GM12878 (cell line): ENCODE data around the gene HS3ST5. TPM values are rescaled to one million over a fixed set of nuclear protein-coding genes. Genes with fewer than 3 reads are reported as not detected.

Source experiments
- ATAC-seq: fragments of 200-7000 bp; cut with Tn5 transposase; 3 replicates; pipeline ENCODE4 v1.9.1; 2020; ENCODE audit warnings: mild to moderate bottlenecking, moderate library complexity
- BruUV-seq: library from RNA; stranded (reverse); fragments of 400-500 nt; replicated peaks from 2 replicates; lab custom pipeline; 2021; lab: Mats Ljungman, UMichigan
- CTCF ChIA-PET: fragments of 300-600 bp; sonication (Branson Sonifier 250); formaldehyde crosslinking; extraction: SDS; loops from one replicate; lab custom pipeline; 2021; ENCODE audit warnings: inconsistent platforms; lab: Yijun Ruan, JAX
- POLR2A ChIA-PET: fragments of 350-600 bp; formaldehyde crosslinking; extraction: SDS; loops from one replicate; lab custom pipeline; 2021; ENCODE audit warnings: inconsistent platforms; lab: Charles Lee
- RAD21 ChIA-PET: fragments of 300-600 bp; sonication (Branson Sonifier 250); formaldehyde crosslinking; loops from one replicate; lab custom pipeline; 2023; ENCODE audit warnings: antibody characterized with exemption; ENCODE audit not compliant: unreplicated experiment; lab: Charles Lee
- SMC1A ChIA-PET: fragments of 300-600 bp; sonication (Branson Sonifier 250); formaldehyde crosslinking; loops from one replicate; lab custom pipeline; 2023; ENCODE audit not compliant: unreplicated experiment, uncharacterized antibody; lab: Charles Lee
- DNase-seq: peaks from one replicate; pipeline ENCODE4 v3.0.0-alpha.2; 2011; ENCODE audit warnings: low read depth, low spot score
- FAIRE-seq: peaks from 3 replicates; lab custom pipeline; 2011; peaks lifted over from hg19 to GRCh38; lab: Jason Lieb, UNC
- H2AFZ ChIP-seq: 2 replicates; pipeline ENCODE4 v1.6.0; 2011; ENCODE audit warnings: low read depth, low read length, control low read depth; ENCODE audit not compliant: control insufficient read depth
- H3K27ac ChIP-seq: 2 replicates; pipeline ENCODE4 v1.5.1; 2011; ENCODE audit warnings: control low read depth; ENCODE audit not compliant: control insufficient read depth, insufficient read depth
- H3K27me3 ChIP-seq, 2 experiments: replicated peaks in 1 of 2; 2 replicates each; pipeline versions ENCODE4 v1.6.0 to v1.6.1; 2011; ENCODE audit warnings: low read length in 1 of 2; ENCODE audit not compliant: control insufficient read depth in 2 of 2, insufficient read depth in 2 of 2
- H3K36me3 ChIP-seq, 2 experiments: 2 replicates each; pipeline ENCODE4 v1.5.1; 2011; ENCODE audit warnings: low read length in 1 of 2; ENCODE audit not compliant: control insufficient read depth in 2 of 2, insufficient read depth in 2 of 2
- H3K4me1 ChIP-seq: 2 replicates; pipeline ENCODE4 v1.6.1; 2011; ENCODE audit warnings: mild to moderate bottlenecking, low read length, moderate library complexity, mixed read lengths; ENCODE audit not compliant: control insufficient read depth, insufficient read depth
- H3K4me2 ChIP-seq: 2 replicates; pipeline ENCODE4 v1.6.0; 2011; ENCODE audit warnings: control low read depth; ENCODE audit not compliant: control insufficient read depth, insufficient read depth
- H3K4me3 ChIP-seq: fragments of 200-600 bp; sonication (generic); 2 replicates; pipeline ENCODE4 v1.5.1; 2016
- H3K79me2 ChIP-seq: 2 replicates; pipeline ENCODE4 v1.6.0; 2011; ENCODE audit warnings: low read length; ENCODE audit not compliant: control insufficient read depth, insufficient read depth
- H3K9ac ChIP-seq: 2 replicates; pipeline ENCODE4 v1.8.0; 2011; ENCODE audit warnings: low read length, control low read depth, mixed read lengths; ENCODE audit not compliant: control insufficient read depth, insufficient read depth
- H3K9me3 ChIP-seq: replicated peaks from 3 replicates; pipeline ENCODE4 v1.5.1; 2011; ENCODE audit warnings: mild to moderate bottlenecking, low read length; ENCODE audit not compliant: control insufficient read depth, insufficient read depth
- H4K20me1 ChIP-seq: 2 replicates; pipeline ENCODE4 v1.6.0; 2011; ENCODE audit not compliant: control insufficient read depth, insufficient read depth
- ASH2L ChIP-seq: fragments of 300-600, 200-600 bp; sonication (generic); IDR thresholded peaks from 2 replicates; pipeline ENCODE4 v1.6.1; 2017; ENCODE audit warnings: low read depth, mild to moderate bottlenecking, borderline replicate concordance
- BACH1 ChIP-seq: fragments of 450-650 bp; IDR thresholded peaks from 2 replicates; pipeline ENCODE4 v1.6.1; 2017; ENCODE audit warnings: mild to moderate bottlenecking, borderline replicate concordance
- BRCA1 ChIP-seq: IDR thresholded peaks from 2 replicates; pipeline ENCODE4 v1.6.1; 2011; ENCODE audit warnings: low read depth, low read length, improper control_type of control experiment
- CBX5 ChIP-seq: sonication (generic); IDR thresholded peaks from 2 replicates; pipeline ENCODE4 v1.6.1; 2016; ENCODE audit warnings: low read depth, moderate library complexity, mild to moderate bottlenecking, inconsistent platforms
- FOXK2 ChIP-seq: fragments of 450-650 bp; IDR thresholded peaks from 2 replicates; pipeline ENCODE4 v1.6.1; 2017; ENCODE audit warnings: mild to moderate bottlenecking, moderate library complexity
- GABPA ChIP-seq: IDR thresholded peaks from 2 replicates; pipeline ENCODE4 v1.6.1; 2014; ENCODE audit warnings: antibody characterized with exemption, low read depth, mild to moderate bottlenecking, inconsistent platforms
- NR2C1 ChIP-seq: fragments of 450-650 bp; IDR thresholded peaks from 2 replicates; pipeline ENCODE4 v1.6.1; 2017; ENCODE audit warnings: antibody characterized with exemption, mild to moderate bottlenecking, moderate library complexity
- POLR2AphosphoS2 ChIP-seq: IDR thresholded peaks from 2 replicates; pipeline ENCODE4 v1.6.1; 2011; ENCODE audit warnings: low read depth, mild to moderate bottlenecking, low read length, improper control_type of control experiment, moderate library complexity
- RAD51 ChIP-seq: fragments of 450-650 bp; IDR thresholded peaks from 2 replicates; pipeline ENCODE4 v1.6.1; 2016; ENCODE audit warnings: moderate library complexity, mild to moderate bottlenecking, inconsistent platforms
- REST ChIP-seq: IDR thresholded peaks from 2 replicates; pipeline ENCODE4 v1.6.1; 2012; ENCODE audit warnings: mild to moderate bottlenecking, low read depth, low read length
- RUNX3 ChIP-seq: IDR thresholded peaks from 2 replicates; pipeline ENCODE4 v1.6.1; 2012; ENCODE audit warnings: low read length, inconsistent platforms
- SIN3A ChIP-seq: IDR thresholded peaks from 2 replicates; pipeline ENCODE4 v1.6.1; 2012; ENCODE audit warnings: low read depth, low read length, improper control_type of control experiment
- SMAD5 ChIP-seq: IDR thresholded peaks from 2 replicates; pipeline ENCODE4 v1.6.1; 2016; ENCODE audit warnings: antibody characterized with exemption, low read depth
- SPI1 ChIP-seq: IDR thresholded peaks from 2 replicates; pipeline ENCODE4 v1.6.1; 2011; ENCODE audit warnings: low read depth, mild to moderate bottlenecking, low read length, moderate library complexity, borderline replicate concordance; ENCODE audit not compliant: insufficient read depth
- WRNIP1 ChIP-seq: IDR thresholded peaks from 2 replicates; pipeline ENCODE4 v1.6.1; 2011; ENCODE audit warnings: low read depth, low read length, improper control_type of control experiment, borderline replicate concordance
- ZBED1 ChIP-seq: IDR thresholded peaks from 2 replicates; pipeline ENCODE4 v1.6.1; 2016; ENCODE audit warnings: borderline replicate concordance
- ZBTB4 ChIP-seq: fragments of 450-650 bp; formaldehyde crosslinking; IDR thresholded peaks from 2 replicates; pipeline ENCODE4 v1.4.0; 2022; ENCODE audit warnings: mild to moderate bottlenecking, moderate library complexity
- ZNF207 ChIP-seq: fragments of 450-650 bp; IDR thresholded peaks from 2 replicates; pipeline ENCODE4 v1.6.1; 2014; ENCODE audit warnings: antibody characterized with exemption, mild to moderate bottlenecking, borderline replicate concordance
- WGBS: methylation state at CpG from one replicate; pipeline ENCODE4 v1.1.6; 2016; ENCODE audit warnings: low lambda C conversion rate; ENCODE audit not compliant: insufficient replicate concordance, insufficient coverage; ENCODE audit errors: missing lambda C conversion rate; 5-methylcytosine and 5-hydroxymethylcytosine counted together
- in situ Hi-C: fragments of 300-500 bp; cut with MboI; formaldehyde crosslinking; loops from 9 replicates; pipeline ENCODE4 v1.14.3; 2018; ENCODE audit warnings: mixed read lengths
- intact Hi-C: fragments of 100-400 bp; cut with micrococcal nuclease; formaldehyde crosslinking; loops from one replicate; pipeline ENCODE4 v1.14.2; 2022; ENCODE audit not compliant: unreplicated experiment
- polyA plus RNA-seq, 11 experiments: library from polyadenylated mRNA; depleted of rRNA in 4 of 11; unstranded in 6 of 11; stranded (reverse) in 5 of 11; fragments of >200 nt; fragmentation: Nextera tagmentation in 4 of 11; fragmentation: Illumina TruSeq in 1 of 11; extraction: Ambion mirVana in 4 of 11; extraction: Trizol in 1 of 11; gene quantifications; 1 replicate in 1 of 11; 2 replicates in 10 of 11; pipeline versions ENCODE4 v1.2.1 to v1.2.3, GENCODE V29; 2011 to 2016; ENCODE audit warnings: inconsistent platforms in 2 of 11, missing spikeins in 2 of 11, low read depth in 1 of 11
- total RNA-seq, 4 experiments: library from RNA; depleted of rRNA in 3 of 4; stranded (reverse); fragments of >200 nt in 3 of 4; fragmentation: Illumina TruSeq in 1 of 4; extraction: Trizol in 1 of 4; gene quantifications; 2 replicates each; pipeline versions ENCODE4 v1.2.1 to v1.2.3, GENCODE V29; 2013 to 2021

Gene HS3ST5
- total and polyA plus RNA-seq, 10 of the 15 experiments (the other 5 are each of a cell fraction or from before 2014, with no cell fraction given) = 0.04 TPM; not detected in 9

GRCh38 chr6:114181664-114182063, 161.2 kb downstream of the HS3ST5 start (continued):
- no peak for TF ChIP-seq SIN3A
- no peak for TF ChIP-seq RUNX3
- TF ChIP-seq, all 136 proteins: peak for 0

GRCh38 chr6:114179411-114179810, 163.4 kb downstream of the HS3ST5 start:
- Histone ChIP-seq H3K9ac (no peak overlapping the region), H4K20me1 (no peaks in the 10 kb centered on the region), H3K4me3 (no peak overlapping the region), H3K9me3 (no peaks in the 10 kb centered on the region), H2AFZ (no peak overlapping the region), H3K4me1 (no peaks in the 10 kb centered on the region), H3K27me3 (no peaks in the 10 kb centered on the region), H3K27ac (no peak overlapping the region), H3K36me3 (no peaks in the 10 kb centered on the region), H3K79me2 (no peaks in the 10 kb centered on the region), H3K4me2 (no peak overlapping the region)
- ChIA-PET RAD21 (no interaction called here), CTCF (no interaction called here), POLR2A (no interaction called here), SMC1A (no interaction called here)
- no TSS peak for BruUV-seq
- in situ Hi-C loops (no loop called here), intact Hi-C loops (no loop called here)
- FAIRE-seq = no peak
- no peak for DNase-seq
- TF ChIP-seq ZBTB4 (CRISPR knock-in tag) = no peak
- no peak for TF ChIP-seq BRCA1
- no peak for TF ChIP-seq ZNF207
- no peak for TF ChIP-seq SPI1
- no peak for TF ChIP-seq POLR2AphosphoS2
- TF ChIP-seq FOXK2 = no peak
- no peak for TF ChIP-seq NR2C1
- TF ChIP-seq GABPA = no peak
- no peak for TF ChIP-seq WRNIP1
- no peak for TF ChIP-seq ASH2L
- no peak for TF ChIP-seq ZBED1
- no peak for TF ChIP-seq RAD51
- no peak for TF ChIP-seq REST
- no peak for TF ChIP-seq CBX5
- no peak for TF ChIP-seq BACH1
- TF ChIP-seq SMAD5 = no peak
- ATAC-seq = no peak
- WGBS = 33% methylated on average over 1 of the region's 1 CpG
